Adipocyte (in vitro differentiated cells): ENCODE measurements around the gene EXOC5.

ENCODE experiments used
- DNase-seq: peaks from one replicate; pipeline ENCODE4 v3.0.0-alpha.2; 2015; ENCODE audit warnings: low read depth
- H3K27me3 ChIP-seq: replicated peaks from 2 replicates; pipeline ENCODE4 v1.7.0; 2013; ENCODE audit warnings: mild to moderate bottlenecking, low read length, moderate library complexity; ENCODE audit not compliant: control insufficient read depth, insufficient read depth
- H3K36me3 ChIP-seq: 2 replicates; pipeline ENCODE4 v1.7.0; 2013; ENCODE audit warnings: low read length, mild to moderate bottlenecking, moderate library complexity; ENCODE audit not compliant: control insufficient read depth, insufficient read depth, severe bottlenecking
- H3K4me1 ChIP-seq: 2 replicates; pipeline ENCODE4 v1.7.0; 2013; ENCODE audit warnings: mild to moderate bottlenecking, low read length, moderate library complexity; ENCODE audit not compliant: control insufficient read depth, insufficient read depth
- H3K4me3 ChIP-seq: 2 replicates; pipeline ENCODE4 v1.7.0; 2013; ENCODE audit warnings: mild to moderate bottlenecking, low read length, moderate library complexity
- H3K9ac ChIP-seq: 2 replicates; pipeline ENCODE4 v1.7.0; 2013; ENCODE audit warnings: mild to moderate bottlenecking, low read length, moderate library complexity
- H3K9me3 ChIP-seq: 2 replicates; pipeline ENCODE4 v1.7.0; 2013; ENCODE audit warnings: mild to moderate bottlenecking, low read length, moderate library complexity; ENCODE audit not compliant: control insufficient read depth

EXOC5 gene

GRCh38 chr14:57199921-57200320, 68.8 kb downstream of the EXOC5 start:
- Histone ChIP-seq H3K9me3 (no peaks in the 10 kb centered on the region), H3K9ac (no peak overlapping the region), H3K4me1 (peaks cover 5% of the 10 kb centered on the region), H3K27me3 (no peaks in the 10 kb centered on the region), H3K4me3 (no peak overlapping the region), H3K36me3 (peaks cover 3% of the 10 kb centered on the region)
- peak; percentile 69 for DNase-seq

GRCh38 chr14:57189070-57189469, 79.6 kb downstream of the EXOC5 start:
- DNase-seq, result peak; percentile 52
- Histone ChIP-seq H3K9ac (no peak overlapping the region), H3K4me1 (no peaks in the 10 kb centered on the region), H3K4me3 (no peak overlapping the region), H3K36me3 (no peaks in the 10 kb centered on the region), H3K9me3 (no peaks in the 10 kb centered on the region), H3K27me3 (peaks cover 23% of the 10 kb centered on the region)

GRCh38 chr14:57182760-57183503, 85.8 kb downstream of the EXOC5 start:
- no peaks in the 10 kb centered on the region for H3K36me3 ChIP-seq
- no peak overlapping the region for H3K9ac ChIP-seq
- peaks cover 30% of the 10 kb centered on the region for H3K27me3 ChIP-seq
- H3K9me3 ChIP-seq, result no peaks in the 10 kb centered on the region
- no peaks in the 10 kb centered on the region for H3K4me1 ChIP-seq
- peak; percentile 54 for DNase-seq
- H3K4me3 ChIP-seq, result no peak overlapping the region

GRCh38 chr14:57179273-57179672, 89.4 kb downstream of the EXOC5 start:
- no peaks in the 10 kb centered on the region for H3K36me3 ChIP-seq
- H3K4me3 ChIP-seq, result no peak overlapping the region
- peaks cover 19% of the 10 kb centered on the region for H3K27me3 ChIP-seq
- H3K4me1 ChIP-seq, result no peaks in the 10 kb centered on the region
- H3K9me3 ChIP-seq, result no peaks in the 10 kb centered on the region
- H3K9ac ChIP-seq, result no peak overlapping the region
- no peak for DNase-seq

- H3K4me3 ChIP-seq, result no peak overlapping the region
- no peaks in the 10 kb centered on the region for H3K36me3 ChIP-seq
- H3K9ac ChIP-seq, result no peak overlapping the region
- H3K4me1 ChIP-seq, result no peaks in the 10 kb centered on the region
- no peak for DNase-seq
- H3K27me3 ChIP-seq, result peaks cover 12% of the 10 kb centered on the region
- no peaks in the 10 kb centered on the region for H3K9me3 ChIP-seq
Measured at GRCh38 chr14:57174466-57174865, 94.2 kb downstream of the EXOC5 start.

GRCh38 chr14:57171903-57172302, 96.8 kb downstream of the EXOC5 start:
- no peaks in the 10 kb centered on the region for H3K9me3 ChIP-seq
- no peaks in the 10 kb centered on the region for H3K4me1 ChIP-seq
- H3K4me3 ChIP-seq, result no peak overlapping the region
- H3K27me3 ChIP-seq, result peaks cover 4% of the 10 kb centered on the region
- no peak for DNase-seq
- H3K9ac ChIP-seq, result no peak overlapping the region
- H3K36me3 ChIP-seq, result no peaks in the 10 kb centered on the region

GRCh38 chr14:57171363-57171762, 97.3 kb downstream of the EXOC5 start:
- no peaks in the 10 kb centered on the region for H3K9me3 ChIP-seq
- H3K4me1 ChIP-seq, result no peaks in the 10 kb centered on the region
- no peak overlapping the region for H3K4me3 ChIP-seq
- H3K9ac ChIP-seq, result no peak overlapping the region
- H3K27me3 ChIP-seq, result peaks cover 4% of the 10 kb centered on the region
- H3K36me3 ChIP-seq, result no peaks in the 10 kb centered on the region
- no peak for DNase-seq

GRCh38 chr14:57169901-57170300, 98.8 kb downstream of the EXOC5 start:
- Histone ChIP-seq H3K4me3 (no peak overlapping the region), H3K9me3 (no peaks in the 10 kb centered on the region), H3K9ac (no peak overlapping the region), H3K36me3 (no peaks in the 10 kb centered on the region), H3K27me3 (no peaks in the 10 kb centered on the region), H3K4me1 (no peaks in the 10 kb centered on the region)
- DNase-seq, result no peak

GRCh38 chr14:57168138-57168679, 100.5 kb downstream of the EXOC5 start:
- no peaks in the 10 kb centered on the region for H3K27me3 ChIP-seq
- no peak overlapping the region for H3K9ac ChIP-seq
- H3K4me1 ChIP-seq, result no peaks in the 10 kb centered on the region
- H3K9me3 ChIP-seq, result no peaks in the 10 kb centered on the region
- no peaks in the 10 kb centered on the region for H3K36me3 ChIP-seq
- H3K4me3 ChIP-seq, result no peak overlapping the region
- no peak for DNase-seq

- no peak overlapping the region for H3K4me3 ChIP-seq
- no peak overlapping the region for H3K9ac ChIP-seq
- H3K27me3 ChIP-seq, result peaks cover 27% of the 10 kb centered on the region
- H3K4me1 ChIP-seq, result no peaks in the 10 kb centered on the region
- DNase-seq, result no peak
- no peaks in the 10 kb centered on the region for H3K36me3 ChIP-seq
- H3K9me3 ChIP-seq, result no peaks in the 10 kb centered on the region
Measured at GRCh38 chr14:57161583-57162234, 107.0 kb downstream of the EXOC5 start.

GRCh38 chr14:57160333-57160732, 108.4 kb downstream of the EXOC5 start:
- no peaks in the 10 kb centered on the region for H3K9me3 ChIP-seq
- H3K36me3 ChIP-seq, result no peaks in the 10 kb centered on the region
- no peak overlapping the region for H3K4me3 ChIP-seq
- H3K4me1 ChIP-seq, result no peaks in the 10 kb centered on the region
- no peak for DNase-seq
- no peak overlapping the region for H3K9ac ChIP-seq
- peaks cover 28% of the 10 kb centered on the region for H3K27me3 ChIP-seq
